ENCODE data around the gene CNTNAP5. TPM values are rescaled to one million over a fixed set of nuclear protein-coding genes. Genes with fewer than 3 reads are reported as not detected.

Gene CNTNAP5
- total RNA-seq, 1 experiment from 2014 or later: not detected

GRCh38 chr2:124045894-124046293, 20.8 kb downstream of the CNTNAP5 start:
- Histone ChIP-seq H3K4me1 (no peaks in the 10 kb centered on the region), H3K9me3 (replicated peaks) (no peaks in the 10 kb centered on the region), H3K36me3 (no peaks in the 10 kb centered on the region), H3K4me3 (no peak overlapping the region), H3K27ac (no peak overlapping the region), H3K27me3 (no peaks in the 10 kb centered on the region)
- no peak for DNase-seq

- no peaks in the 10 kb centered on the region for H3K4me1 ChIP-seq
- no peak overlapping the region for H3K4me3 ChIP-seq
- H3K27me3 ChIP-seq: no peaks in the 10 kb centered on the region
- no peak overlapping the region for H3K27ac ChIP-seq
- no peaks in the 10 kb centered on the region for H3K36me3 ChIP-seq
- no peak for DNase-seq
- H3K9me3 ChIP-seq (replicated peaks): no peaks in the 10 kb centered on the region
Measured at GRCh38 chr2:124046332-124046731, 21.2 kb downstream of the CNTNAP5 start.

- Histone ChIP-seq H3K4me3 (no peak overlapping the region), H3K27me3 (no peaks in the 10 kb centered on the region), H3K36me3 (no peaks in the 10 kb centered on the region), H3K9me3 (replicated peaks) (no peaks in the 10 kb centered on the region), H3K27ac (no peak overlapping the region), H3K4me1 (no peaks in the 10 kb centered on the region)
- no peak for DNase-seq
Measured at GRCh38 chr2:124048102-124048501, 23.0 kb downstream of the CNTNAP5 start.

- Histone ChIP-seq H3K4me1 (no peaks in the 10 kb centered on the region), H3K27ac (no peak overlapping the region), H3K4me3 (no peak overlapping the region), H3K27me3 (no peaks in the 10 kb centered on the region), H3K9me3 (replicated peaks) (no peaks in the 10 kb centered on the region), H3K36me3 (no peaks in the 10 kb centered on the region)
- DNase-seq: no peak
Measured at GRCh38 chr2:124048664-124049063, 23.6 kb downstream of the CNTNAP5 start.

GRCh38 chr2:124049136-124049535, 24.0 kb downstream of the CNTNAP5 start:
- no peaks in the 10 kb centered on the region for H3K27me3 ChIP-seq
- no peak overlapping the region for H3K4me3 ChIP-seq
- no peaks in the 10 kb centered on the region for H3K9me3 ChIP-seq (replicated peaks)
- H3K4me1 ChIP-seq: no peaks in the 10 kb centered on the region
- no peaks in the 10 kb centered on the region for H3K36me3 ChIP-seq
- H3K27ac ChIP-seq: no peak overlapping the region
- DNase-seq: no peak

GRCh38 chr2:124050833-124051497, 25.9 kb downstream of the CNTNAP5 start:
- no peak overlapping the region for H3K4me3 ChIP-seq
- no peaks in the 10 kb centered on the region for H3K27me3 ChIP-seq
- no peaks in the 10 kb centered on the region for H3K4me1 ChIP-seq
- H3K36me3 ChIP-seq: no peaks in the 10 kb centered on the region
- no peak for DNase-seq
- no peak overlapping the region for H3K27ac ChIP-seq
- no peaks in the 10 kb centered on the region for H3K9me3 ChIP-seq (replicated peaks)

- Histone ChIP-seq H3K36me3 (no peaks in the 10 kb centered on the region), H3K9me3 (replicated peaks) (no peaks in the 10 kb centered on the region), H3K4me3 (no peak overlapping the region), H3K4me1 (no peaks in the 10 kb centered on the region), H3K27me3 (no peaks in the 10 kb centered on the region; the same call in 1 of the 2 replicates), H3K27ac (no peak overlapping the region)
- no peak for DNase-seq
Measured at GRCh38 chr2:124053796-124054195, 28.7 kb downstream of the CNTNAP5 start.

GRCh38 chr2:124063596-124063995, 38.5 kb downstream of the CNTNAP5 start:
- Histone ChIP-seq H3K36me3 (no peaks in the 10 kb centered on the region), H3K4me3 (no peak overlapping the region), H3K4me1 (no peaks in the 10 kb centered on the region), H3K27ac (no peak overlapping the region), H3K27me3 (0 out of 2 replicates have a peak, but pooled peaks cover 2% of the 10 kb centered on the region), H3K9me3 (replicated peaks) (no peaks in the 10 kb centered on the region)
- no peak for DNase-seq

GRCh38 chr2:124065636-124066035, 40.5 kb downstream of the CNTNAP5 start:
- Histone ChIP-seq H3K4me1 (no peaks in the 10 kb centered on the region), H3K27me3 (0 out of 2 replicates have a peak, but pooled peaks cover 2% of the 10 kb centered on the region), H3K9me3 (replicated peaks) (no peaks in the 10 kb centered on the region), H3K27ac (no peak overlapping the region), H3K36me3 (no peaks in the 10 kb centered on the region), H3K4me3 (no peak overlapping the region)
- no peak for DNase-seq

- Histone ChIP-seq H3K9me3 (replicated peaks) (no peaks in the 10 kb centered on the region), H3K27ac (no peak overlapping the region), H3K4me3 (no peak overlapping the region), H3K36me3 (no peaks in the 10 kb centered on the region), H3K4me1 (no peaks in the 10 kb centered on the region), H3K27me3 (0 out of 2 replicates have a peak, but pooled peaks cover 2% of the 10 kb centered on the region)
- DNase-seq: no peak
Measured at GRCh38 chr2:124066776-124067175, 41.7 kb downstream of the CNTNAP5 start.

- Histone ChIP-seq H3K27ac (no peak overlapping the region), H3K27me3 (no peaks in the 10 kb centered on the region), H3K36me3 (no peaks in the 10 kb centered on the region), H3K9me3 (replicated peaks) (no peaks in the 10 kb centered on the region), H3K4me3 (no peak overlapping the region), H3K4me1 (no peaks in the 10 kb centered on the region)
- no peak for DNase-seq
Measured at GRCh38 chr2:124079045-124079444, 54.0 kb downstream of the CNTNAP5 start.

- Histone ChIP-seq H3K4me1 (no peaks in the 10 kb centered on the region), H3K27me3 (no peaks in the 10 kb centered on the region), H3K9me3 (replicated peaks) (no peaks in the 10 kb centered on the region), H3K4me3 (no peak overlapping the region), H3K36me3 (no peaks in the 10 kb centered on the region), H3K27ac (no peak overlapping the region)
- DNase-seq: no peak
Measured at GRCh38 chr2:124080281-124081153, 55.4 kb downstream of the CNTNAP5 start.

- no peak overlapping the region for H3K27ac ChIP-seq
- no peaks in the 10 kb centered on the region for H3K9me3 ChIP-seq (replicated peaks)
- no peak for DNase-seq
- H3K4me1 ChIP-seq: no peaks in the 10 kb centered on the region
- H3K36me3 ChIP-seq: no peaks in the 10 kb centered on the region
- no peak overlapping the region for H3K4me3 ChIP-seq
- H3K27me3 ChIP-seq: no peaks in the 10 kb centered on the region
Measured at GRCh38 chr2:124081154-124081716, 56.1 kb downstream of the CNTNAP5 start.

GRCh38 chr2:124088616-124089015, 63.5 kb downstream of the CNTNAP5 start:
- no peaks in the 10 kb centered on the region for H3K36me3 ChIP-seq
- H3K4me1 ChIP-seq: no peaks in the 10 kb centered on the region
- H3K27ac ChIP-seq: no peak overlapping the region
- no peaks in the 10 kb centered on the region for H3K27me3 ChIP-seq
- no peak overlapping the region for H3K4me3 ChIP-seq
- H3K9me3 ChIP-seq (replicated peaks): no peaks in the 10 kb centered on the region
- no peak for DNase-seq

- H3K9me3 ChIP-seq (replicated peaks): no peaks in the 10 kb centered on the region
- no peaks in the 10 kb centered on the region for H3K27me3 ChIP-seq
- no peaks in the 10 kb centered on the region for H3K36me3 ChIP-seq
- H3K4me1 ChIP-seq: no peaks in the 10 kb centered on the region
- DNase-seq: no peak
- no peak overlapping the region for H3K27ac ChIP-seq
- H3K4me3 ChIP-seq: no peak overlapping the region
Measured at GRCh38 chr2:124091721-124092120, 66.6 kb downstream of the CNTNAP5 start.

Data from SJCRH30 (cell line).